Measurements from ENCODE around the gene DSG3. TPM values are rescaled to one million over a fixed set of nuclear protein-coding genes. Genes with fewer than 3 reads are reported as not detected.

DSG3 gene
- total RNA-seq, 2 experiments from 2014 or later = not detected

GRCh38 chr18:31417850-31418249 lies 29.7 kb upstream of the DSG3 start:
- H3K4me3 Mint-ChIP-seq = no peak overlapping the region
- no peaks in the 10 kb centered on the region for H3K4me1 Mint-ChIP-seq (ENCODE audit: low read depth)
- CTCF ChIA-PET = no interaction called here
- no peaks in the 10 kb centered on the region for H3K27me3 Mint-ChIP-seq
- peaks cover 7% of the 10 kb centered on the region for H3K9me3 Mint-ChIP-seq
- intact Hi-C loops (cut with micrococcal nuclease) = no loop called here
- DNase-seq = no peak
- POLR2A ChIA-PET = no interaction called here
- no peaks in the 10 kb centered on the region for H3K36me3 Mint-ChIP-seq
- no peak overlapping the region for H3K27ac Mint-ChIP-seq

- CTCF ChIA-PET = no interaction called here
- Mint-ChIP-seq H3K9me3 (peaks cover 5% of the 10 kb centered on the region), H3K4me1 (ENCODE audit: low read depth) (no peaks in the 10 kb centered on the region), H3K27me3 (no peaks in the 10 kb centered on the region), H3K36me3 (no peaks in the 10 kb centered on the region), H3K27ac (no peak overlapping the region), H3K4me3 (no peak overlapping the region)
- DNase-seq = no peak
- POLR2A ChIA-PET = no interaction called here
- intact Hi-C loops (cut with micrococcal nuclease) = no loop called here
Observed at GRCh38 chr18:31419457-31419932, 28.0 kb upstream of the DSG3 start.

- Mint-ChIP-seq H3K9me3 (peaks cover 5% of the 10 kb centered on the region), H3K27me3 (no peaks in the 10 kb centered on the region), H3K36me3 (no peaks in the 10 kb centered on the region), H3K27ac (no peak overlapping the region), H3K4me1 (ENCODE audit: low read depth) (no peaks in the 10 kb centered on the region), H3K4me3 (no peak overlapping the region)
- POLR2A ChIA-PET = no interaction called here
- CTCF ChIA-PET = no interaction called here
- DNase-seq = no peak
- intact Hi-C loops (cut with micrococcal nuclease) = no loop called here
Observed at GRCh38 chr18:31420032-31420431, 27.5 kb upstream of the DSG3 start.

GRCh38 chr18:31420524-31420923 lies 27.0 kb upstream of the DSG3 start:
- Mint-ChIP-seq H3K27me3 (no peaks in the 10 kb centered on the region), H3K27ac (no peak overlapping the region), H3K9me3 (peaks cover 5% of the 10 kb centered on the region), H3K36me3 (no peaks in the 10 kb centered on the region), H3K4me1 (ENCODE audit: low read depth) (no peaks in the 10 kb centered on the region), H3K4me3 (no peak overlapping the region)
- DNase-seq = no peak
- POLR2A ChIA-PET = no interaction called here
- CTCF ChIA-PET = no interaction called here
- intact Hi-C loops (cut with micrococcal nuclease) = no loop called here

GRCh38 chr18:31424383-31424988 lies 23.1 kb upstream of the DSG3 start:
- peak; percentile 14 for DNase-seq
- Mint-ChIP-seq H3K36me3 (no peaks in the 10 kb centered on the region), H3K27me3 (no peaks in the 10 kb centered on the region), H3K4me1 (ENCODE audit: low read depth) (no peaks in the 10 kb centered on the region), H3K9me3 (peaks cover 2% of the 10 kb centered on the region), H3K27ac (no peak overlapping the region), H3K4me3 (no peak overlapping the region)
- POLR2A ChIA-PET = no interaction called here
- CTCF ChIA-PET = interaction anchor here (0.8 to 1.1 kb wide), 2 partner anchors 119 to 132 kb away, joined by 3 to 4 read pairs; no protein-coding TSS in a partner anchor
- intact Hi-C loops (cut with micrococcal nuclease) = no loop called here

- Mint-ChIP-seq H3K36me3 (no peaks in the 10 kb centered on the region), H3K27ac (no peak overlapping the region), H3K27me3 (no peaks in the 10 kb centered on the region), H3K9me3 (peaks cover 2% of the 10 kb centered on the region), H3K4me1 (ENCODE audit: low read depth) (no peaks in the 10 kb centered on the region), H3K4me3 (no peak overlapping the region)
- POLR2A ChIA-PET = no interaction called here
- no peak for DNase-seq
- CTCF ChIA-PET = no interaction called here
- intact Hi-C loops (cut with micrococcal nuclease) = no loop called here
Observed at GRCh38 chr18:31426021-31426420, 21.5 kb upstream of the DSG3 start.

GRCh38 chr18:31426871-31427406 lies 20.6 kb upstream of the DSG3 start:
- POLR2A ChIA-PET = no interaction called here
- DNase-seq = no peak

GRCh38 chr18:31428211-31428610 lies 19.3 kb upstream of the DSG3 start:
- Mint-ChIP-seq H3K36me3 (no peaks in the 10 kb centered on the region), H3K4me1 (ENCODE audit: low read depth) (no peaks in the 10 kb centered on the region), H3K27me3 (no peaks in the 10 kb centered on the region), H3K9me3 (no peaks in the 10 kb centered on the region), H3K27ac (no peak overlapping the region), H3K4me3 (no peak overlapping the region)
- CTCF ChIA-PET = no interaction called here
- intact Hi-C loops (cut with micrococcal nuclease) = no loop called here
- DNase-seq = no peak
- POLR2A ChIA-PET = no interaction called here

More at GRCh38 chr18:31426871-31427406, 20.6 kb upstream of the DSG3 start:
- no peaks in the 10 kb centered on the region for H3K4me1 Mint-ChIP-seq (ENCODE audit: low read depth)
- intact Hi-C loops (cut with micrococcal nuclease) = no loop called here
- H3K36me3 Mint-ChIP-seq = no peaks in the 10 kb centered on the region
- no peak overlapping the region for H3K4me3 Mint-ChIP-seq
- peaks cover 2% of the 10 kb centered on the region for H3K9me3 Mint-ChIP-seq
- no peaks in the 10 kb centered on the region for H3K27me3 Mint-ChIP-seq
- H3K27ac Mint-ChIP-seq = no peak overlapping the region
- CTCF ChIA-PET = no interaction called here

- no peaks in the 10 kb centered on the region for H3K27me3 Mint-ChIP-seq
- no peaks in the 10 kb centered on the region for H3K36me3 Mint-ChIP-seq
- no peak overlapping the region for H3K4me3 Mint-ChIP-seq
- H3K4me1 Mint-ChIP-seq (ENCODE audit: low read depth) = no peaks in the 10 kb centered on the region
- DNase-seq = no peak
- ChIA-PET CTCF (no interaction called here), POLR2A (no interaction called here)
- no peaks in the 10 kb centered on the region for H3K9me3 Mint-ChIP-seq
- intact Hi-C loops (cut with micrococcal nuclease) = no loop called here
- no peak overlapping the region for H3K27ac Mint-ChIP-seq
Observed at GRCh38 chr18:31429623-31430022, 17.9 kb upstream of the DSG3 start.

- intact Hi-C loops (cut with micrococcal nuclease) = no loop called here
- Mint-ChIP-seq H3K27me3 (no peaks in the 10 kb centered on the region), H3K4me1 (ENCODE audit: low read depth) (no peaks in the 10 kb centered on the region), H3K9me3 (no peaks in the 10 kb centered on the region), H3K36me3 (no peaks in the 10 kb centered on the region), H3K27ac (no peak overlapping the region), H3K4me3 (no peak overlapping the region)
- CTCF ChIA-PET = no interaction called here
- POLR2A ChIA-PET = no interaction called here
- no peak for DNase-seq
Observed at GRCh38 chr18:31430072-31430471, 17.5 kb upstream of the DSG3 start.

- ChIA-PET POLR2A (no interaction called here), CTCF (no interaction called here)
- Mint-ChIP-seq H3K4me3 (no peak overlapping the region), H3K4me1 (ENCODE audit: low read depth) (no peaks in the 10 kb centered on the region), H3K36me3 (no peaks in the 10 kb centered on the region), H3K27ac (no peak overlapping the region), H3K9me3 (no peaks in the 10 kb centered on the region), H3K27me3 (no peaks in the 10 kb centered on the region)
- intact Hi-C loops (cut with micrococcal nuclease) = no loop called here
- no peak for DNase-seq
Observed at GRCh38 chr18:31430554-31430953, 17.0 kb upstream of the DSG3 start.

- Mint-ChIP-seq H3K27ac (no peak overlapping the region), H3K4me1 (ENCODE audit: low read depth) (no peaks in the 10 kb centered on the region), H3K9me3 (no peaks in the 10 kb centered on the region), H3K27me3 (no peaks in the 10 kb centered on the region), H3K36me3 (no peaks in the 10 kb centered on the region), H3K4me3 (no peak overlapping the region)
- DNase-seq = no peak
- ChIA-PET POLR2A (no interaction called here), CTCF (no interaction called here)
- intact Hi-C loops (cut with micrococcal nuclease) = no loop called here
Observed at GRCh38 chr18:31432316-31432715, 15.2 kb upstream of the DSG3 start.

- intact Hi-C loops (cut with micrococcal nuclease) = no loop called here
- no peaks in the 10 kb centered on the region for H3K27me3 Mint-ChIP-seq
- H3K4me1 Mint-ChIP-seq (ENCODE audit: low read depth) = no peaks in the 10 kb centered on the region
- ChIA-PET POLR2A (no interaction called here), CTCF (interaction anchor here (0.6 kb wide), 1 partner anchor 901 kb away, joined by 3 read pairs; no protein-coding TSS in a partner anchor)
- H3K4me3 Mint-ChIP-seq = no peak overlapping the region
- DNase-seq = no peak
- no peak overlapping the region for H3K27ac Mint-ChIP-seq
- H3K36me3 Mint-ChIP-seq = no peaks in the 10 kb centered on the region
- no peaks in the 10 kb centered on the region for H3K9me3 Mint-ChIP-seq
Observed at GRCh38 chr18:31436825-31437224, 10.7 kb upstream of the DSG3 start.
